Esophagus muscularis mucosa (tissue), 4 donors: Measurements from ENCODE around the gene SAA1. TPM values are rescaled to one million over a fixed set of nuclear protein-coding genes. Genes with fewer than 3 reads are reported as not detected.

Experiments used
- DNase-seq: peaks from one replicate; pipeline ENCODE4 v3.0.0-alpha.2; 2017; ENCODE audit errors: extremely low spot score
- H3K27ac ChIP-seq, 4 donors: fragments of 200-600 bp; sonication (generic); replicated peaks in 1 of 4; 1 replicate in 3 of 4; 2 replicates in 1 of 4; pipeline ENCODE4 v1.5.1; 2016 to 2019; ENCODE audit warnings: mild to moderate bottlenecking in 1 of 4
- H3K27me3 ChIP-seq, 4 donors: fragments of 200-600 bp; sonication (generic); one replicate each; pipeline versions ENCODE4 v1.5.1 to v1.6.0; 2016 to 2019
- H3K36me3 ChIP-seq, 4 donors: fragments of 200-600 bp; sonication (generic); one replicate each; pipeline ENCODE4 v1.5.1; 2016 to 2019
- H3K4me1 ChIP-seq, 4 donors: fragments of 200-600 bp; sonication (generic); one replicate each; pipeline ENCODE4 v1.5.1; 2016 to 2019
- H3K4me3 ChIP-seq, 4 donors: fragments of 200-600 bp; sonication (generic); 1 replicate in 2 of 4; 2 replicates in 2 of 4; pipeline ENCODE4 v1.5.1; 2016 to 2019; ENCODE audit warnings: mild to moderate bottlenecking in 4 of 4, moderate library complexity in 1 of 4
- H3K9me3 ChIP-seq, 4 donors: fragments of 200-600 bp; sonication (generic); 1 replicate in 3 of 4; 2 replicates in 1 of 4; pipeline ENCODE4 v1.5.1; 2016 to 2019
- CTCF ChIP-seq, 3 experiments: fragments of 200-600 bp in 2 of 3; fragments of 450-650 bp in 1 of 3; sonication (generic) in 2 of 3; IDR thresholded peaks; one replicate each; pipeline ENCODE4 v1.5.1; 2017 to 2019; ENCODE audit warnings: antibody characterized with exemption in 3 of 3, mild to moderate bottlenecking in 2 of 3, moderate library complexity in 1 of 3
- EP300 ChIP-seq: sonication (generic); formaldehyde crosslinking; IDR thresholded peaks from one replicate; pipeline ENCODE4 v1.6.1; 2017; ENCODE audit warnings: antibody characterized with exemption
- POLR2A ChIP-seq: fragments of 450-650 bp; IDR thresholded peaks from one replicate; pipeline ENCODE4 v1.6.1; 2017; ENCODE audit warnings: antibody characterized with exemption, moderate library complexity, mild to moderate bottlenecking, low read depth
- POLR2AphosphoS5 ChIP-seq, 2 donors: sonication (generic); formaldehyde crosslinking; IDR thresholded peaks; one replicate each; pipeline ENCODE4 v1.6.1; 2017; ENCODE audit warnings: antibody characterized with exemption in 2 of 2
- WGBS: methylation state at CpG from one replicate; pipeline ENCODE4 v1.1.5; 2018; 5-methylcytosine and 5-hydroxymethylcytosine counted together
- intact Hi-C: fragments of 100-400 bp; cut with DNase I; formaldehyde crosslinking; loops from one replicate; pipeline ENCODE4 v1.15.1; 2023
- total RNA-seq, 4 donors: library from RNA; depleted of rRNA; stranded (reverse); fragments of >200 nt; gene quantifications; one replicate each; pipeline versions ENCODE4 v1.1.0 to v1.2.1, GENCODE V29; 2016

SAA1 gene
- total RNA-seq, 4 donors from 2014 or later: 0.75 to 3.3 (median 1.2) TPM

GRCh38 chr11:18270102-18270501, 4.0 kb downstream of the SAA1 start:
- WGBS: 77% methylated on average over 4 of the region's 4 CpGs
- intact Hi-C loops: no loop called here

GRCh38 chr11:18271206-18271605, 5.1 kb downstream of the SAA1 start:
- Histone ChIP-seq H3K4me1 (no peaks in the 10 kb centered on the region), H3K36me3 (peaks cover 0 to 7% (median 3%) of the 10 kb centered on the region in 4 donors), H3K27me3 (no peaks in the 10 kb centered on the region), H3K9me3 (no peaks in the 10 kb centered on the region), H3K27ac (no peak overlapping the region), H3K4me3 (no peak overlapping the region)
- 87% methylated on average over 4 of the region's 4 CpGs for WGBS
- no peak for DNase-seq
- intact Hi-C loops: no loop called here
- TF ChIP-seq POLR2A (no peak), POLR2AphosphoS5 (IDR thresholded peaks at IDR 0.05) (no peak), EP300 (no peak), CTCF (IDR thresholded peaks at IDR 0.05) (no peak)

More at GRCh38 chr11:18270102-18270501, 4.0 kb downstream of the SAA1 start:
- Histone ChIP-seq H3K27ac (no peak overlapping the region), H3K36me3 (peaks cover 0 to 5% (median 2%) of the 10 kb centered on the region in 4 donors), H3K4me3 (no peak overlapping the region), H3K4me1 (no peaks in the 10 kb centered on the region), H3K27me3 (no peaks in the 10 kb centered on the region), H3K9me3 (no peaks in the 10 kb centered on the region)
- TF ChIP-seq POLR2A: no peak
- no peak for TF ChIP-seq EP300
- no peak for TF ChIP-seq POLR2AphosphoS5 (IDR thresholded peaks at IDR 0.05)
- TF ChIP-seq CTCF (IDR thresholded peaks at IDR 0.05): no peak
- no peak for DNase-seq

- Histone ChIP-seq H3K36me3 (peaks cover 17 to 45% (median 38%) of the 10 kb centered on the region in 4 donors), H3K4me1 (no peaks in the 10 kb centered on the region), H3K9me3 (no peaks in the 10 kb centered on the region), H3K27me3 (no peaks in the 10 kb centered on the region), H3K4me3 (no peak overlapping the region), H3K27ac (no peak overlapping the region)
- intact Hi-C loops: no loop called here
- no peak for DNase-seq
- TF ChIP-seq POLR2AphosphoS5 (IDR thresholded peaks at IDR 0.05): no peak
- no peak for TF ChIP-seq CTCF (IDR thresholded peaks at IDR 0.05)
- TF ChIP-seq POLR2A: no peak
- no peak for TF ChIP-seq EP300
- WGBS: 79% methylated on average over 5 of the region's 5 CpGs
These were observed 11.7 kb downstream of the SAA1 start for GRCh38 chr11:18277565-18278271.

- 72% methylated on average over 4 of the region's 4 CpGs for WGBS
- Histone ChIP-seq H3K9me3 (no peaks in the 10 kb centered on the region), H3K36me3 (peaks cover 28 to 69% (median 58%) of the 10 kb centered on the region in 4 donors)
These were observed 14.5 kb downstream of the SAA1 start for GRCh38 chr11:18280438-18281045.

More at GRCh38 chr11:18280438-18281045, 14.5 kb downstream of the SAA1 start:
- Histone ChIP-seq H3K4me3 (no peak overlapping the region), H3K4me1 (no peaks in the 10 kb centered on the region), H3K27ac (no peak overlapping the region), H3K27me3 (no peaks in the 10 kb centered on the region)
- TF ChIP-seq CTCF (IDR thresholded peaks at IDR 0.05) (no peak), EP300 (no peak), POLR2A (no peak), POLR2AphosphoS5 (IDR thresholded peaks at IDR 0.05) (no peak)
- intact Hi-C loops: no loop called here
- DNase-seq: no peak
